Mucosa of descending colon (tissue), 3 donors: ENCODE measurements around the gene SLC13A5. TPM values are rescaled to one million over a fixed set of nuclear protein-coding genes. Genes with fewer than 3 reads are reported as not detected.

ENCODE experiments used
- ATAC-seq: fragments of 200-7000 bp; cut with Tn5 transposase; one replicate; pipeline ENCODE4 v1.9.1; 2020; ENCODE audit warnings: mild to moderate bottlenecking, moderate library complexity
- DNase-seq, 3 donors: peaks; one replicate each; pipeline ENCODE4 v3.0.0-alpha.2; 2020
- H3K36me3 ChIP-seq: fragments of 200-600 bp; one replicate; pipeline ENCODE4 v1.8.0; 2021; ENCODE audit warnings: low read depth, mild to moderate bottlenecking
- H3K4me1 ChIP-seq: fragments of 200-600 bp; one replicate; pipeline ENCODE4 v1.8.0; 2021; ENCODE audit warnings: low read depth, mild to moderate bottlenecking
- H3K4me3 ChIP-seq: fragments of 200-600 bp; one replicate; pipeline ENCODE4 v1.8.0; 2021; ENCODE audit warnings: mild to moderate bottlenecking
- H3K9me3 ChIP-seq: fragments of 200-600 bp; one replicate; pipeline ENCODE4 v1.8.0; 2021; ENCODE audit warnings: mild to moderate bottlenecking
- CTCF ChIP-seq: fragments of 200-600 bp; IDR thresholded peaks from one replicate; pipeline ENCODE4 v1.8.0; 2022; ENCODE audit warnings: antibody characterized with exemption, mild to moderate bottlenecking
- intact Hi-C, 2 donors: fragments of 100-400 bp; cut with DNase I in 1 of 2; cut with micrococcal nuclease in 1 of 2; formaldehyde crosslinking; loops; one replicate each; pipeline versions ENCODE4 v1.11.0 to v1.11.1; 2022; cut with DNase I, micrococcal nuclease
- total RNA-seq, 3 donors: library from RNA; stranded (reverse); fragmentation: NEBNext Ultra II Directional in 2 of 3; extraction: Animal tissue kit (Norgen Biotek cat#: 25700) in 2 of 3; gene quantifications; one replicate each; pipeline versions ENCODE4 v1.2.1 to v1.2.4, GENCODE V29; 2021 to 2023
- donor health status: DM: no; HTN: no; CAD: no; lungs with moderate emphysema.
- donor health status: DM: no; HTN: no; CAD: no.
- donor health status: DM: no; HTN: yes; CAD: no.

The SLC13A5 gene
- total RNA-seq, 3 donors from 2014 or later: not detected

- ATAC-seq (no peak), DNase-seq (peak in 1 of 3 donors; percentile 4)
- no peaks in the 10 kb centered on the region for H3K9me3 ChIP-seq
- H3K4me1 ChIP-seq: no peaks in the 10 kb centered on the region
- no peak for TF ChIP-seq CTCF
- no peaks in the 10 kb centered on the region for H3K36me3 ChIP-seq
- intact Hi-C loops: no loop called here
- no peak overlapping the region for H3K4me3 ChIP-seq
Observed at GRCh38 chr17:6681176-6681575, 32.0 kb downstream of the SLC13A5 start.

GRCh38 chr17:6679241-6679640 lies 33.9 kb downstream of the SLC13A5 start:
- Histone ChIP-seq H3K4me3 (no peak overlapping the region), H3K36me3 (no peaks in the 10 kb centered on the region), H3K4me1 (no peaks in the 10 kb centered on the region), H3K9me3 (no peaks in the 10 kb centered on the region)
- TF ChIP-seq CTCF: no peak
- no peak for DNase-seq
- intact Hi-C loops: no loop called here
- no peak for ATAC-seq

GRCh38 chr17:6677946-6678345 lies 35.2 kb downstream of the SLC13A5 start:
- TF ChIP-seq CTCF: no peak

GRCh38 chr17:6677158-6677831 lies 35.9 kb downstream of the SLC13A5 start:
- Histone ChIP-seq H3K4me3 (no peak overlapping the region), H3K4me1 (no peaks in the 10 kb centered on the region), H3K36me3 (no peaks in the 10 kb centered on the region), H3K9me3 (no peaks in the 10 kb centered on the region)
- TF ChIP-seq CTCF: no peak
- ATAC-seq: no peak
- intact Hi-C loops: no loop called here
- no peak for DNase-seq

More at GRCh38 chr17:6677946-6678345, 35.2 kb downstream of the SLC13A5 start:
- Histone ChIP-seq H3K4me3 (no peak overlapping the region), H3K9me3 (no peaks in the 10 kb centered on the region), H3K36me3 (no peaks in the 10 kb centered on the region), H3K4me1 (no peaks in the 10 kb centered on the region)
- DNase-seq: no peak
- intact Hi-C loops: no loop called here
- ATAC-seq: no peak

GRCh38 chr17:6676802-6677157 lies 36.4 kb downstream of the SLC13A5 start:
- DNase-seq (no peak), ATAC-seq (no peak)
- Histone ChIP-seq H3K4me1 (no peaks in the 10 kb centered on the region), H3K9me3 (no peaks in the 10 kb centered on the region), H3K36me3 (no peaks in the 10 kb centered on the region), H3K4me3 (no peak overlapping the region)
- intact Hi-C loops: no loop called here
- no peak for TF ChIP-seq CTCF
